Bronchial epithelial cell (primary cell): ENCODE results near the gene ABCC2. TPM values are rescaled to one million over a fixed set of nuclear protein-coding genes. Genes with fewer than 3 reads are reported as not detected.

Experiments used
- DNase-seq: peaks from one replicate; pipeline ENCODE4 v3.0.0-alpha.2; 2010; ENCODE audit warnings: low read depth
- FAIRE-seq: peaks from 2 replicates; lab custom pipeline; 2011; peaks lifted over from hg19 to GRCh38; lab: Jason Lieb, UNC
- H3K27me3 ChIP-seq: 2 replicates; pipeline ENCODE4 v1.5.1; 2011; ENCODE audit warnings: low read length; ENCODE audit not compliant: control insufficient read depth, insufficient read depth
- H3K36me3 ChIP-seq: 2 replicates; pipeline ENCODE4 v1.5.1; 2011; ENCODE audit warnings: low read length; ENCODE audit not compliant: control insufficient read depth, insufficient read depth
- H3K4me3 ChIP-seq: 2 replicates; pipeline ENCODE4 v1.5.1; 2011; ENCODE audit warnings: mild to moderate bottlenecking, low read depth, low read length, control low read depth
- total RNA-seq: library from RNA; depleted of rRNA; stranded (reverse); fragments of >200 nt; gene quantifications from 2 replicates; pipeline ENCODE4 v1.2.1, GENCODE V29; 2014
- TF ChIP-seq, protein P1 (sequence below): IDR thresholded peaks from 2 replicates; pipeline ENCODE4 v1.5.1; 2011; ENCODE audit warnings: mild to moderate bottlenecking, moderate library complexity, low read length, control low read depth, inconsistent platforms; ENCODE audit not compliant: insufficient read depth, severe bottlenecking

Gene ABCC2
- total RNA-seq, 1 donor from 2014 or later = 0.53 TPM

DNA sequence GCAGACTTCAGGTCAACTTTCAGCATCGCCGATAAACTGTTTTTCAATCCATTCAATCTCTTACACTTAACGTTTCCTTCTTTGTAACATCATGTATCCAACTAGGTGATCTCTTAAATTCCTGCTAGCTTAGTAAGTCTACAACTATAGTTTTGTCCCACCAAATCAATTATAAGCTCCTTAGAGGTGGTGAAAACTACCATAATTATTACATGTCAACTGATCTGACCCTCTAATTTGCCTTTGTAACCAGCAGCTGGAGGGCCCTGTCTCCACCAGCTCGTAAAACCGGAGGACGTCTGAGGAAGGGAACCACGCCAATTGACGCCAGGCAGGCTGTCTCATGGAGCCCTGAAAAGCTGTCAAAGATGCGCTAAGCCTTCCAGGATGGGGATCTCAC lies 113.4 kb downstream of the ABCC2 start:
- H3K36me3 ChIP-seq = peaks cover 13% of the 10 kb centered on the region

More for the DNA sequence above, 113.4 kb downstream of the ABCC2 start:
- DNase-seq (no peak), FAIRE-seq (no peak)
- TF ChIP-seq, protein P1, sequence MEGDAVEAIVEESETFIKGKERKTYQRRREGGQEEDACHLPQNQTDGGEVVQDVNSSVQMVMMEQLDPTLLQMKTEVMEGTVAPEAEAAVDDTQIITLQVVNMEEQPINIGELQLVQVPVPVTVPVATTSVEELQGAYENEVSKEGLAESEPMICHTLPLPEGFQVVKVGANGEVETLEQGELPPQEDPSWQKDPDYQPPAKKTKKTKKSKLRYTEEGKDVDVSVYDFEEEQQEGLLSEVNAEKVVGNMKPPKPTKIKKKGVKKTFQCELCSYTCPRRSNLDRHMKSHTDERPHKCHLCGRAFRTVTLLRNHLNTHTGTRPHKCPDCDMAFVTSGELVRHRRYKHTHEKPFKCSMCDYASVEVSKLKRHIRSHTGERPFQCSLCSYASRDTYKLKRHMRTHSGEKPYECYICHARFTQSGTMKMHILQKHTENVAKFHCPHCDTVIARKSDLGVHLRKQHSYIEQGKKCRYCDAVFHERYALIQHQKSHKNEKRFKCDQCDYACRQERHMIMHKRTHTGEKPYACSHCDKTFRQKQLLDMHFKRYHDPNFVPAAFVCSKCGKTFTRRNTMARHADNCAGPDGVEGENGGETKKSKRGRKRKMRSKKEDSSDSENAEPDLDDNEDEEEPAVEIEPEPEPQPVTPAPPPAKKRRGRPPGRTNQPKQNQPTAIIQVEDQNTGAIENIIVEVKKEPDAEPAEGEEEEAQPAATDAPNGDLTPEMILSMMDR = no peak
- Histone ChIP-seq H3K27me3 (no peaks in the 10 kb centered on the region), H3K4me3 (no peak overlapping the region)

Other genes starting within 250 kb of the ABCC2 start
- under 0.01 TPM in 1 of 2 replicates, not detected in the other for gene NKX2-3, start 249.7 kb upstream of the ABCC2 start, total RNA-seq
- 15.4 and 17.4 TPM in 2 replicates for gene SLC25A28, start 162.2 kb upstream of the ABCC2 start, total RNA-seq
- gene ENTPD7, start 123.1 kb upstream of the ABCC2 start, total RNA-seq = 10.5 and 19.0 TPM in 2 replicates
- gene COX15, start 50.5 kb upstream of the ABCC2 start, total RNA-seq = 33.2 and 35.7 TPM in 2 replicates
- 14.2 and 25.0 TPM in 2 replicates for gene CUTC, start 50.4 kb upstream of the ABCC2 start, total RNA-seq
- gene DNMBP, start 227.3 kb downstream of the ABCC2 start, total RNA-seq = 4.0 and 5.0 TPM in 2 replicates